Cortex of kidney (tissue), 1 donor: Measurements from ENCODE around the gene KIAA1755.

ENCODE experiments used
- DNase-seq: peaks from one replicate; lab custom pipeline; 2025; lab: John Stamatoyannopoulos, UW

The KIAA1755 gene

DNA sequence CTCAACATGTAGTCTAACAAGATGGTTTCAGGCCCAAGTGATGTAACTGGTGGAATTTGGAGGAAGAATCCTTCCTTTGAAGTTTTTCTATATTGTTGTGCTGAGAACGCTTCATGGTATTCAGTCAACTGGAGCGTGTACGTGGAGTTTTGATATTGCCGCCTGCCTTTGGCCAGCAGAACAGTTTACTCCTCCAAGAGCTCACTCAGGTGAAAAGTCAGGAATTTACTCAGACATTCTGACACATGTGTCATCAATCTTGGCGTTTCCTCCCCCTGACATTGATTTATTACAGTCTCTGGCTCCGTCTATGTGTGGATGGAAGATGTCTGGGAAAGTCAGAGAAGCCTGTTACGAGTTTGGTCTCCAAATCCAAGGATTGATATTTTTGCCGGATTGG is 76.4 kb downstream of the KIAA1755 start:
- no peak for DNase-seq

DNA sequence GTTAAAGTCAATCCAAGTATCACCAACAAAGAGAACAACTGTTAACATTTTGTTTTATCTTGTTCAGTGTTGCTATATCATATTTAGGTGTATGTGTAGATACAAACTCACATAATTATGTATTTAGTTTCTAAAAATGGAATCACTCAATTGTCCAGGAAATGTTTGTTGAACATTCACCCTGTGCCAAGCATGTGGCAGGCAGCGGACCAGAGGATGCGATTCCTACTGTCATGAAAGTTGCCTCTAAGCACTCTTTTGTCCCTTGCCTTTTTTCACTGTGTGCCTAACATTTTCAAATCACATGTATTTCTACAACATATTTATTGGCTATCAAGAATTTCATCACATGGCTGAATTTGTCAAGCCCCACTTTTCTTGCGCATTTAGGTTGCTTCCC is 78.6 kb downstream of the KIAA1755 start:
- no peak for DNase-seq

GRCh38 chr20:38181207-38181801 is 79.2 kb downstream of the KIAA1755 start:
- DNase-seq = no peak

DNA sequence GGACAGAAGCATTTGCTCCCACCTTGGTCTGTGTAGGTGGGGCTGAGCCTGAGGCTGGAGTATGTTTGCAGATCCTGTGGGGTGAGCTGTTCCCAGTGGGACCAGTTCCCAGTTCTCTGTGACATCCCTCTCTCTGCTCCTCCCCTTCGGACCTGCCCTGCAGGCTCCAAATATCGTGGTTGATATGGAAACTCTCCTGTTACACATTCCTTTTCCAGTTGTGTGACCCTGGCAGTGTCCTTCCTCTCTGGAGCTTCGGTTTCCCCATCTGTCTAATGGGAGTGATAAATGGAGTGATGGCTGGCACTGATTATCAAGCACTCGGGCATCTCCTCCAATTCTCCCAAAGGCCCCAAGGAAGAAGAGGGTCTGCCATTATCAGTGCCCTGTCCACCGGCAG is 79.8 kb downstream of the KIAA1755 start:
- no peak for DNase-seq

DNA sequence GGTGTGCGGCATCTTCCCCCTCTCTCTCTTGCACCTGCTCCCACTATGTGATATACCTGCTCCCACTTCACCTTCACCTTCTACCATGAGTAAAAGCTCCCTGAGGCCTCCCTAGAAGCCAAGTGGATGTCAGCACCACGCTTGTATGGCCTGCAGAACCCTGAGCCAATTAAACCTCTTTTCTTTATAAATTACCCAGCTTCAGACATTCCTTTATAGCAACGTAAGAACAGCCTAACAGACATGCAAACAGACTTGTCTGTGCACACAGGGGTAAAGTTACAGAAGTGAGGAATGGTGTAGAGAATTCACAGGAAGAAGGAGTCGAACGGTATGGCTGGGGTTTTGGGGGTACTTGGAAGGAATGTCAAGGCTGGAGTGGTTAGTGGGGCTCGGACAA is 80.7 kb downstream of the KIAA1755 start:
- DNase-seq = no peak

DNA sequence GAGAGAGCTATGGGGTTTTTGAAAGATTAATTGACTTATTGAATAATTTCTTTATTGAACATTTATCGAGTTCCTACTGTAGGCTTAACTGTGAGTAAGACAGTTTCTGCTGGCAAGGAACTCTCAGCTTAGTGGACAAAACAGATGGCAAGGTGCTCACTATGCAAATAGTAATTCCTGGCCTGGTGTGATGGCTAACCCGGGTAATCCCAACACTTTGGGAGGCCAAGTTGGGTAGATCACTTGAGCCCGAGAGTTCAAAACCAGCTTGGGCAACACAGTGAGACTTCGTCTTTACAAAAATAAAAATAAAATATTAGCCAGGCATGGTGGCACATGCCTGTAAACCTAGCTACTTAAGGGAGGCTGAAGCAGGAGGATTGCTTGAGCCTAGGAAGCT is 82.0 kb downstream of the KIAA1755 start:
- DNase-seq = no peak

GRCh38 chr20:38178065-38178491 is 82.5 kb downstream of the KIAA1755 start:
- no peak for DNase-seq

DNA sequence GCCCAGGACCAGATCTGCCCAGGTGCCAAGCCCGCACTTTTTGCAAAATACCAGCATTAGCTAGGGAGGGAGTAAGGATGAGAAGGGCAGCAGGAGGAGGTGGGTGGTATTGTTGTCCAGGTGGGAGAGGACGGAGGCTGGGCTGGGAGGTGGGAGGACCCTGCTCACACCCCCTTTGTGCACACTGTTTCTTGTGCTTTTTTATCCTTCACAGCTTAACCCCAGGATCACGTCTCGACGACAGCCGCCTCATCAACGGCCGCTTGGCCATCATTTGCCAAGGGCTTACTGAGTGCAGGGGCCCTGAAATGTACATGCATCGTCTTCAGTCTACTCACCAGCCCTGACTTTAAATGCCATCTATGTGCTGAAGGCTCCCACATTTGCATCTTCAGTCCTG is 83.3 kb downstream of the KIAA1755 start:
- DNase-seq = no peak

DNA sequence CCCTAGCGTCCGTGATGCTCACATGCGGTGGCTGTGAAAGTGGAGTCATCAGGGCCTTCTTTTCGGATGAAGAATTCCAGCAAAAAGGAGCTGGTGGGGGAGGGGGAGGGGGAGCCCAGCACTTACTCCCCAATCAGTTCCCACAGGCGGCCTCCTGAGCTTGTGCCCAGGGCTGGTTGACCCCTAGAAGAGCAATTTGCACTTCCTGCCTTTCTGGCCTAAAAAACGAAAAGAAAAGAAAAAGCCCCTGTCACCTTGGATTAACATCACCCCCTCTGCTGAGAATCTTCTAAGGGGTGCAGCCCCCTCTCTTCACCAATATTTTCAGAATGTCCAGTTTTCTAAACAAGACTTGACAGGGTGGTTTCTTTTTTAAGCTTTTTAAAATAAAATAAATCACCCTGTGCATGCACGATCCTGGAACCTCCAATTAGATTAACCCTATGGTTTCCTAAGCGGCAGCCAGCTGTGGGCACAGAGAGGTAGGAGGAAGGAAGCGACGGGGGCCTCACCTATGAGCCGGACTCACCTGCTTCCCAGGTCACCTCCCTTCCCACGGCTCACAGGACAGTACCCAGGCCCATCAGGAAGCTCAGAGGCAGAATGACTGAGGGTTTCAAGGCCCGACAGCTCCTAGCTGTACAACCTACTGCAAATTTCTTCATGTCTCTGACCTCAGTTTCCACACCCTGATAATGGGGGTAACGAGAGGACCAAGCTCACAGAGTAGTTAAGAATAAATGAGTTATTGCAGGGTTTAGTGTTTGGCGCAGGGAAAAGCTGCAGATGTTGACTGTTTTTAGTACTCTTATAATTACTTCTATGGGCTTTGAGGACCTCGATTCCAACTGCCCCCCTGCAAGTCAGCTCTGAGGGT is 85.0 kb downstream of the KIAA1755 start:
- no peak for DNase-seq

DNA sequence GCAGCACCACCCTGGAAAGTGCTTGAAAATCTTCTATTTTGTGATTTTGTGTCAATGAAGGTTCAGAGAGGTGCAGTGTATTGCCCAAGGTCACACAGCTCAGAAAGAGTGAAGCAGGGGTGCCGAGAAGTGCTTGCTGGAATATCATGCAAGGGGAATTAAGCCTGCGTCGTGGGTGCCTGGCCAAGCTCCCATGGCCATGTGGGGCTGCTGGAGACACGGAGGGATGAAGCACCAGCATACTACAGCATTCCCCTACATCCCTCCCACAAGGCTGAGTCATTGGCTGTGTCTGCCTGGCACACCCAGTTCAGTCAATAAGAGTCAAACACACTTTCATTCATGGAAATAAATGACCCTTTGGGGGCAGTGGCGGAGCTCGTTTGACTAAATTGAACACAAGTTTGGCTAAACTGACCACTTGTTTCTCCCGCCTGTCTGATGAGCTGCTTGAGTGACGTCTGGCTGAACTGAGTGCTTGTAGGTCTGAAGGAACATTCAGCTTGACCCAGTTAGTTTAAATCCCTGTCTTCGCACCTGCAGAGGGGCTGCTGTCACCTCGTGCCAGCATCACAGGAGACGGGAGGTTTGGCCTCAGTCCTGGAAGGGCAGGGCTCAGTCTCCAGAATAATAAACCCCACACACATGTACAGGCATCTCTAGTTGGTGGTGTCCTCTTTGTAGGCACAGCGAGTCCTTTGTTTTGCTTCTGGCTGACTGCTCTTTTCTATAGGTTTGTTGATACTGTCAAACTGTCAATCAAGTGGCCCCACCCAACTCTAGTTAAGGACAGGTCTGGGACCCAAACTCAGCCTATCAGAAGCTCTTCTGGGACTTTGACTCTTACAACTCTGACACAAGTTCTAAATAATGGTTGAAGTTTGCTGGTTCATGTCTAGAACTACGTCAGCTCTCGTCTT is 87.0 kb downstream of the KIAA1755 start:
- DNase-seq = no peak

DNA sequence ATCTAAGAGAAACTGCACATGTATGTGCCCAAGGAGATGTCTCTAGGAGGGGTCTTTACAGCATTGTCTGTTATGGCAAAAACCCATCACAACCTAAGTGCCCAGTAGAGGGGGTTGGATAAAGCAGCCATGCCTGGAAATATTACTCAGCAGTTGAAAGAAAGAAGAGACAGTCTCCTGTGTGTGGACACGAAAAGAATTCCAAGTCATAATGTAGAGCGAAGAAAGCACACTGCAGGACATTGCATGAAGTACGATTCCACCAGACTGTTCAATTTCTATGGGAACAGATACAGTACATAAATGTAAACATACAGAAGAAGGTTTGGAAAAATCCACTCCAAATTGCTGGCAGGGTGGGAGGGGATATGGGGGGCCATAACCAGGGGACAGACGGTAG is 88.1 kb downstream of the KIAA1755 start:
- DNase-seq = no peak

GRCh38 chr20:38171675-38172043 is 88.9 kb downstream of the KIAA1755 start:
- DNase-seq = no peak

DNA sequence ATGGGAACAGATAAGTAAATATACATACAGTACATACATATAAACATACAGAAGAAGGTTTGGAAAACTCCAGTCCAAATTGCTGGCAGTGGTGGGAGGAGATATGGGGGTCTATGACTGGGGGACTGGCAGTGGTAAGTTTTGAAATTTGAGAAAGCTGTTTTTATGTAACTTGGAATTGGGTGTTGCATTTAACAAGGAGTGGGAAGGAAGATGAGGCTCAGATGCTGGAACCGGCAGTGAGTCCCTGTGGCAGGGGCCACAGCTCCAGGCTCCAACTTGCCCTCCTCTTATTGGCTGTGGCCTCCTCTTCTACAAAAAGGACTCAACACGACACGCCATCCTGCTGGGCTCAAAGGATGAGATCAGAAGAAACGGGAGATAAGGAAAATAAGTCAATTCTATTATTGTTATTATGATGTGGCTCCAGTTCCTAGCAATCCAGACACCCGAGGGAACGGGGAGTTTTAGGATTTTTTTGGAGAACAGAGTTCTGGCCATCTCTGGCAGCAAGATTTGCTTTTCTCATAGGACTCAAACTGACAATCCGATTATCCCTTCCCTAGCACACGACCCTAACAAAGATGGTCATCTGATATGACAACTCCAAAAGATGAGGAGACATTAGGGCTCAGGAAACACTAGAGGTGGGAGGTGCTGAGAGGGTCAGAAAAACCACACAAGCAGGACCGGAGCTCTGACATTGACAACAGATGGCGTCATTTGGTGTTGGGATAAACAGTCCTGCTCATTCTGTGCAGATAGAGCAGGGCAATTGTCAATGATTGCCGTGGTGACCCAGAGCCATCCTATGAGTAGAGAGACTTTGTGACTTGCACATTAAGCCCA is 89.5 kb downstream of the KIAA1755 start:
- DNase-seq = no peak

GRCh38 chr20:38170219-38170825 is 90.2 kb downstream of the KIAA1755 start:
- no peak for DNase-seq

GRCh38 chr20:38169636-38170193 is 90.8 kb downstream of the KIAA1755 start:
- no peak for DNase-seq

DNA sequence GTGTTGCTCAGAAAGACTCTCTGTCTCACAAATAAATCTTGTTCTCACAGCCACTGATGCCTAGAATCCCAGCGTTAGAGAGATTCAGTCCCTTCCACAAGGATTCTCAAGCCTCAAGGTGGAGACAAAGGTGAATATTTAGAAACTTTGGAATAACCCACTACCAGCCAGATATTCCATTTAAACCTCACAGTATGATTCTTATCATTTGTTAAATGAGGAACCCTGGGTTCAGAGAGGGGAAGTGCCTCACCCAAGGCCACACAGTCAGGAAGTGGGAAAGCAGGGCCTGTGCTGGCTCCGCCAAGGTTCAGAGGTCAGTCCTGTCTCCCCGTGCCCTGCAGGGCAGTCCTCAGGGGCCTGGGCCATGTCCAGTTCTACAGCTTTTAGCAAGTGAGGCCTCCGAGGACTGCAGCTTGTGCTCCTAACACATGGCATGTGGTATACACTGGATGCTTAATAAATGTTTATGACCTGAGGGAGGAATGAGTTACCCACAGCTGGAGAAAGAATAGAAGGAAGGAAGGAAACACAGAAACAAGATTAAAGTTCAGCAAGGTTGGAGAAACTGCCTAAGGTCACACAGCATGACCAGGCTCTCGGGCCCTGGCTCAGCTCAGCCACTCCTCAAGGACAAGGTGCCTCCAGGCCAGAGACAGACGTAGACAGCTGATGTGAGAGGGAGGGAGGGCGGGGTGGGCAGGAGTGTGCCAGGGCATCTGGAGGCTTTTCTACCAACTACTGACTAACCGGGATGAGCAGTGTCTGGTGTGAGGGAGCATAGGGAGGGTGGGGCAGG is 91.5 kb downstream of the KIAA1755 start:
- no peak for DNase-seq

GRCh38 chr20:38167851-38168760 is 92.4 kb downstream of the KIAA1755 start:
- no peak for DNase-seq

- no peak for DNase-seq
Observed at GRCh38 chr20:38167328-38167850, 93.1 kb downstream of the KIAA1755 start.
